Measurements from ENCODE around the gene RABEP2. TPM values are rescaled to one million over a fixed set of nuclear protein-coding genes. Genes with fewer than 3 reads are reported as not detected.

The RABEP2 gene
- total and polyA plus RNA-seq, 9 of the 15 experiments (the other 6 are each of a cell fraction or from before 2014, with no cell fraction given): 0.15 to 13.4 (median 3.5) TPM

- peak; percentile 62 for TF ChIP-seq TFAP4 (CRISPR knock-in tag; IDR thresholded peaks at IDR 0.05; ENCODE audit: borderline replicate concordance)
- peak; percentile 77; the same call in 1 of the 2 replicates for TF ChIP-seq MTA3 (IDR thresholded peaks at IDR 0.05; ENCODE audit: borderline replicate concordance)
- TF ChIP-seq DACH1 (IDR thresholded peaks at IDR 0.05; ENCODE audit: partially characterized antibody): no peak
- no peak for TF ChIP-seq TRIM24 (IDR thresholded peaks at IDR 0.05)
- no peak for TF ChIP-seq MECOM (CRISPR knock-in tag; IDR thresholded peaks at IDR 0.05)
- peak; percentile 23; the same call in 1 of the 2 replicates for TF ChIP-seq PML (IDR thresholded peaks at IDR 0.05; ENCODE audit: low read length)
- no peak for TF ChIP-seq RBM39 (optimal IDR thresholded peaks at IDR 0.05; ENCODE audit: low read depth, low read length)
- TF ChIP-seq XRCC3 (IDR thresholded peaks at IDR 0.05): no peak
- TF ChIP-seq ATF4 (CRISPR knock-in tag; IDR thresholded peaks at IDR 0.05): no peak
- TF ChIP-seq CBFA2T2 (conservative IDR thresholded peaks at IDR 0.05): no peak
- TF ChIP-seq KAT2B (IDR thresholded peaks at IDR 0.05; ENCODE audit: low read depth, low read length): no peak
- TF ChIP-seq SP1 (CRISPR knock-in tag; IDR thresholded peaks at IDR 0.05): peak; percentile 97
- peak in 1 of 2 experiments; percentile 92; a peak in 1 of 4 replicates for TF ChIP-seq MLLT1 (IDR thresholded peaks at IDR 0.05)
- peak; percentile 36 to 71 for TF ChIP-seq E2F6 (IDR thresholded peaks at IDR 0.05; ENCODE audit: borderline replicate concordance in 1 of 2, extremely low read depth in 1 of 2, insufficient read depth in 1 of 2, insufficient read length in 1 of 2, low read depth in 1 of 2, low read length in 1 of 2, poor library complexity in 1 of 2, severe bottlenecking in 1 of 2)
- 0 out of 2 replicates have a peak, but pooled peaks have one; percentile 38 for TF ChIP-seq FOXP4 (CRISPR knock-in tag; IDR thresholded peaks at IDR 0.05; ENCODE audit: borderline replicate concordance)
- no peak for TF ChIP-seq NFATC3 (IDR thresholded peaks at IDR 0.05)
- TF ChIP-seq AFF4 (CRISPR knock-in tag; IDR thresholded peaks at IDR 0.05): no peak
Measured at GRCh38 chr16:28950648-28951409, 25.8 kb upstream of the RABEP2 start, which contains the start of gene NFATC2IP (continued).
